ENCODE data around the gene OTOF. TPM values are rescaled to one million over a fixed set of nuclear protein-coding genes. Genes with fewer than 3 reads are reported as not detected.

The OTOF gene
- total RNA-seq, 1 experiment from 2014 or later: 0.10 TPM

DNA sequence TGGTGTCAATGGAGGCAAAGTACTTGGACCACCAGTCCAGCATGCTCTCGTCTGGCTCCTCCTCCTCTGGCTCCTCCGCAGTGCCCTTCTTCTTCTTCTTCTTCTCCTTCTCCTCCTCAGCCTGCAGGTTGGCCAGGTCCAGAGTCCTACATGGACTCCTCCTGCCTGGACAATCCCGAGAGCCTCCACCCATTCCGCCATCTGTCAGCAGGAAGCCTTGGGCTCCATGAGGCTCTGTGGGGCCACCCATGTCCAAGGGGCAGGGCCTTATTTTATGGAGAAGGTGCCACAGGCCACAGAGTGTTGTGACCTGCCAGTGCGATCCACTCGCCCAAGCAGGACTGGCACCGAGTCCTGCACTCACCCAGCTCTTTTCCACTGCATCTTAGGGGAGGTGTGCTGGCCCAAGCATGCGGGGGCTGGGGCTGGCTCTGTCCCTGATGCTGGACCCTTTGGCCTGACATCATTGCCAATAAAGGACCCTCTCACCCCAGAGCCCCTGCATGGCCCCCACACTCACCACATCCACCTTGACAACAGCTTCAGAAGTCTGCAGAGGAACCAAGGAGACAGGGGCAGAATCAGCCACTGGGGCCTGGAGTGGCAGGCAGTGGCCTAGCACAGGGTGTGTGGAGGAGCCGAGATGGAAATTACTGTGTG, 7.2 kb downstream of the OTOF start:
- DNase-seq (ENCODE audit: low read depth, low spot score): no peak
- CTCF ChIA-PET: interaction anchor here (1.0 kb wide), 1 partner anchor 107 kb away, joined by 4 read pairs; no protein-coding TSS in a partner anchor
- BruUV-seq (replicated peaks): no TSS peak

DNA sequence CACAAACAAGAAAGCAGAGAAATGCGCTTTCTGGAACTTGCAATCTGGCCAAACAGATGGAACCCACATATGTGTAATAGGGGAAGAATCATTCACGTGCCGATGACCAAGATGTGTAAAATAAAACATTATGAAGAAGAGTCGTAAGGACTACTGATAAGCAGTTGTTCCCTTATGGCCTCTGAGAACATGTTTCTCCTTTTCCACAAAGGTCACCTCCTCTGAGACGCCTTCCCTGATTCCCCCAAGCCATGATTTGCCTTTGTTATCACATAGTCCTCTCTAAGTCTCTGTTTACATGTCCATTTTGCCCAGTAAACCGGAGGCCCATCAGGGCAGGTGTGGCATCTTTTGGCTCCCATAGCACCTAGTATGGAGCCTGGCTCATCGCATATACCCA, 8.0 kb downstream of the OTOF start:
- POLR2A ChIA-PET: interaction anchor here (0.7 kb wide), 1 partner anchor 303 kb away, joined by 3 read pairs; no protein-coding TSS in a partner anchor
- no TSS peak for BruUV-seq (replicated peaks)
- intact Hi-C loops (cut with micrococcal nuclease): loop anchor here (1.0 to 5.0 kb wide), 5 partner anchors 154 to 519 kb away; no protein-coding TSS in a partner anchor

More for the DNA sequence above, 7.2 kb downstream of the OTOF start:
- no peaks in the 10 kb centered on the region for H4K20me1 ChIP-seq (ENCODE audit: insufficient read depth)
- ATAC-seq: no peak
- H3K79me2 ChIP-seq (ENCODE audit: insufficient read depth, low read length): no peaks in the 10 kb centered on the region
- no peaks in the 10 kb centered on the region for H3K4me1 ChIP-seq (ENCODE audit: control insufficient read depth in 1 of 2, insufficient read depth in 2 of 2, low read length in 2 of 2)
- H3K36me3 ChIP-seq (ENCODE audit: control insufficient read depth in 1 of 2, insufficient read depth in 2 of 2, low read length in 2 of 2): no peaks in the 10 kb centered on the region
- no peak overlapping the region for H3K4me3 ChIP-seq (replicated peaks in 1 of 2; ENCODE audit: low read depth in 1 of 2, low read length in 2 of 2)
- H3K9ac ChIP-seq (ENCODE audit: low read length): no peak overlapping the region
- ChIA-PET POLR2A (interaction anchor here (0.7 kb wide), 1 partner anchor 304 kb away, joined by 3 read pairs; no protein-coding TSS in a partner anchor), RAD21 (ENCODE audit: low non-redundant PET in 1 of 2, low total read pairs in 2 of 2, uncharacterized antibody in 2 of 2, unreplicated experiment in 2 of 2) (interaction anchor here in 1 of 2 experiments (1.7 kb wide), 1 partner anchor 107 kb away, joined by 3 read pairs; no protein-coding TSS in a partner anchor)
- no peak overlapping the region for H3K27ac ChIP-seq (ENCODE audit: low read depth, low read length)
- intact Hi-C loops (cut with micrococcal nuclease): no loop called here
- H2AFZ ChIP-seq (ENCODE audit: low read depth, low read length, poor library complexity, severe bottlenecking): no peak overlapping the region
- no peaks in the 10 kb centered on the region for H3K9me2 ChIP-seq (ENCODE audit: insufficient read depth)
- no peak for TF ChIP-seq ZNF274 (IDR thresholded peaks at IDR 0.05; ENCODE audit: low read depth, low read length)
- TF ChIP-seq ELF1 (IDR thresholded peaks at IDR 0.05; ENCODE audit: borderline replicate concordance, low read depth): no peak
- H3K4me2 ChIP-seq (ENCODE audit: low read length): no peak overlapping the region
- no peaks in the 10 kb centered on the region for H3K9me3 ChIP-seq (ENCODE audit: control insufficient read depth in 1 of 2, insufficient read depth in 1 of 2, low read depth in 1 of 2, low read length in 2 of 2)
- H3K27me3 ChIP-seq (ENCODE audit: insufficient read depth, low read length): no peaks in the 10 kb centered on the region

More for the DNA sequence above, 8.0 kb downstream of the OTOF start:
- ATAC-seq (no peak), DNase-seq (ENCODE audit: low read depth, low spot score) (no peak)
- no peak overlapping the region for H3K4me2 ChIP-seq (ENCODE audit: low read length)
- TF ChIP-seq ELF1 (IDR thresholded peaks at IDR 0.05; ENCODE audit: borderline replicate concordance, low read depth) (no peak), CBX3 (IDR thresholded peaks at IDR 0.05; ENCODE audit: low read depth) (no peak)
- H3K4me1 ChIP-seq (ENCODE audit: control insufficient read depth in 1 of 2, insufficient read depth in 2 of 2, low read length in 2 of 2): no peaks in the 10 kb centered on the region
- no peaks in the 10 kb centered on the region for H3K9me3 ChIP-seq (ENCODE audit: control insufficient read depth in 1 of 2, insufficient read depth in 1 of 2, low read depth in 1 of 2, low read length in 2 of 2)
- H3K9ac ChIP-seq (ENCODE audit: low read length): no peak overlapping the region
- CTCF ChIA-PET: interaction anchor here (1.1 to 1.2 kb wide), 2 partner anchors 154 to 519 kb away, joined by 3 to 9 read pairs; no protein-coding TSS in a partner anchor
- H3K79me2 ChIP-seq (ENCODE audit: insufficient read depth, low read length): no peaks in the 10 kb centered on the region
- RAD21 ChIA-PET (ENCODE audit: low non-redundant PET in 1 of 2, low total read pairs in 2 of 2, uncharacterized antibody in 2 of 2, unreplicated experiment in 2 of 2): interaction anchor here (1.2 to 1.7 kb wide), 2 partner anchors 108 to 234 kb away, joined by 3 read pairs; no protein-coding TSS in a partner anchor
- H3K27me3 ChIP-seq (ENCODE audit: insufficient read depth, low read length): no peaks in the 10 kb centered on the region
- no peak overlapping the region for H3K4me3 ChIP-seq (replicated peaks in 1 of 2; ENCODE audit: low read depth in 1 of 2, low read length in 2 of 2)
- H3K9me2 ChIP-seq (ENCODE audit: insufficient read depth): no peaks in the 10 kb centered on the region
- H3K36me3 ChIP-seq (ENCODE audit: control insufficient read depth in 1 of 2, insufficient read depth in 2 of 2, low read length in 2 of 2): no peaks in the 10 kb centered on the region
- H3K27ac ChIP-seq (ENCODE audit: low read depth, low read length): no peak overlapping the region
- no peaks in the 10 kb centered on the region for H4K20me1 ChIP-seq (ENCODE audit: insufficient read depth)
- H2AFZ ChIP-seq (ENCODE audit: low read depth, low read length, poor library complexity, severe bottlenecking): no peak overlapping the region

All from HCT116 (cell line).